GM12878 (cell line): ENCODE results near the gene USH2A. TPM values are rescaled to one million over a fixed set of nuclear protein-coding genes. Genes with fewer than 3 reads are reported as not detected.

Experiments
- ATAC-seq: fragments of 200-7000 bp; cut with Tn5 transposase; 3 replicates; pipeline ENCODE4 v1.9.1; 2020; ENCODE audit warnings: mild to moderate bottlenecking, moderate library complexity
- BruUV-seq: library from RNA; stranded (reverse); fragments of 400-500 nt; replicated peaks from 2 replicates; lab custom pipeline; 2021; lab: Mats Ljungman, UMichigan
- CTCF ChIA-PET: fragments of 300-600 bp; sonication (Branson Sonifier 250); formaldehyde crosslinking; extraction: SDS; loops from one replicate; lab custom pipeline; 2021; ENCODE audit warnings: inconsistent platforms; lab: Yijun Ruan, JAX
- POLR2A ChIA-PET: fragments of 350-600 bp; formaldehyde crosslinking; extraction: SDS; loops from one replicate; lab custom pipeline; 2021; ENCODE audit warnings: inconsistent platforms; lab: Charles Lee
- RAD21 ChIA-PET: fragments of 300-600 bp; sonication (Branson Sonifier 250); formaldehyde crosslinking; loops from one replicate; lab custom pipeline; 2023; ENCODE audit warnings: antibody characterized with exemption; ENCODE audit not compliant: unreplicated experiment; lab: Charles Lee
- SMC1A ChIA-PET: fragments of 300-600 bp; sonication (Branson Sonifier 250); formaldehyde crosslinking; loops from one replicate; lab custom pipeline; 2023; ENCODE audit not compliant: unreplicated experiment, uncharacterized antibody; lab: Charles Lee
- DNase-seq: peaks from one replicate; pipeline ENCODE4 v3.0.0-alpha.2; 2011; ENCODE audit warnings: low read depth, low spot score
- FAIRE-seq: peaks from 3 replicates; lab custom pipeline; 2011; peaks lifted over from hg19 to GRCh38; lab: Jason Lieb, UNC
- H2AFZ ChIP-seq: 2 replicates; pipeline ENCODE4 v1.6.0; 2011; ENCODE audit warnings: low read depth, low read length, control low read depth; ENCODE audit not compliant: control insufficient read depth
- H3K27ac ChIP-seq: 2 replicates; pipeline ENCODE4 v1.5.1; 2011; ENCODE audit warnings: control low read depth; ENCODE audit not compliant: control insufficient read depth, insufficient read depth
- H3K27me3 ChIP-seq, 2 experiments: replicated peaks in 1 of 2; 2 replicates each; pipeline versions ENCODE4 v1.6.0 to v1.6.1; 2011; ENCODE audit warnings: low read length in 1 of 2; ENCODE audit not compliant: control insufficient read depth in 2 of 2, insufficient read depth in 2 of 2
- H3K36me3 ChIP-seq, 2 experiments: 2 replicates each; pipeline ENCODE4 v1.5.1; 2011; ENCODE audit warnings: low read length in 1 of 2; ENCODE audit not compliant: control insufficient read depth in 2 of 2, insufficient read depth in 2 of 2
- H3K4me1 ChIP-seq: 2 replicates; pipeline ENCODE4 v1.6.1; 2011; ENCODE audit warnings: mild to moderate bottlenecking, low read length, moderate library complexity, mixed read lengths; ENCODE audit not compliant: control insufficient read depth, insufficient read depth
- H3K4me2 ChIP-seq: 2 replicates; pipeline ENCODE4 v1.6.0; 2011; ENCODE audit warnings: control low read depth; ENCODE audit not compliant: control insufficient read depth, insufficient read depth
- H3K4me3 ChIP-seq: fragments of 200-600 bp; sonication (generic); 2 replicates; pipeline ENCODE4 v1.5.1; 2016
- H3K79me2 ChIP-seq: 2 replicates; pipeline ENCODE4 v1.6.0; 2011; ENCODE audit warnings: low read length; ENCODE audit not compliant: control insufficient read depth, insufficient read depth
- H3K9ac ChIP-seq: 2 replicates; pipeline ENCODE4 v1.8.0; 2011; ENCODE audit warnings: low read length, control low read depth, mixed read lengths; ENCODE audit not compliant: control insufficient read depth, insufficient read depth
- H3K9me3 ChIP-seq: replicated peaks from 3 replicates; pipeline ENCODE4 v1.5.1; 2011; ENCODE audit warnings: mild to moderate bottlenecking, low read length; ENCODE audit not compliant: control insufficient read depth, insufficient read depth
- H4K20me1 ChIP-seq: 2 replicates; pipeline ENCODE4 v1.6.0; 2011; ENCODE audit not compliant: control insufficient read depth, insufficient read depth
- EGR1 ChIP-seq, 2 experiments: IDR thresholded peaks; 1 replicate in 1 of 2; 2 replicates in 1 of 2; pipeline ENCODE4 v1.6.1; 2011 to 2012; ENCODE audit warnings: low read depth in 2 of 2, low read length in 2 of 2, borderline replicate concordance in 1 of 2, mild to moderate bottlenecking in 1 of 2, moderate library complexity in 1 of 2
- KDM1A ChIP-seq: fragments of 200-600 bp; sonication (generic); IDR thresholded peaks from 2 replicates; pipeline ENCODE4 v1.6.1; 2016; ENCODE audit warnings: borderline replicate concordance
- NRF1 ChIP-seq: conservative IDR thresholded peaks from 2 replicates; pipeline ENCODE4 v1.6.1; 2011; ENCODE audit warnings: mild to moderate bottlenecking, low read depth, low read length, improper control_type of control experiment
- RAD51 ChIP-seq: fragments of 450-650 bp; IDR thresholded peaks from 2 replicates; pipeline ENCODE4 v1.6.1; 2016; ENCODE audit warnings: moderate library complexity, mild to moderate bottlenecking, inconsistent platforms
- RCOR1 ChIP-seq: conservative IDR thresholded peaks from 2 replicates; pipeline ENCODE4 v1.6.1; 2012; ENCODE audit warnings: low read depth, low read length, improper control_type of control experiment
- SREBF1 ChIP-seq: IDR thresholded peaks from 2 replicates; pipeline ENCODE4 v1.6.1; 2012; ENCODE audit warnings: mild to moderate bottlenecking, low read length
- SRF ChIP-seq, 2 experiments: IDR thresholded peaks; 2 replicates each; pipeline ENCODE4 v1.6.1; 2011; ENCODE audit warnings: low read depth in 2 of 2, low read length in 2 of 2, mild to moderate bottlenecking in 1 of 2, moderate library complexity in 1 of 2
- STAT1 ChIP-seq: fragments of 450-650 bp; conservative IDR thresholded peaks from 2 replicates; pipeline ENCODE4 v1.6.1; 2014; ENCODE audit warnings: antibody characterized with exemption, mild to moderate bottlenecking
- TCF3 ChIP-seq: IDR thresholded peaks from 2 replicates; pipeline ENCODE4 v1.6.1; 2012; ENCODE audit warnings: low read depth, mild to moderate bottlenecking, low read length, borderline replicate concordance; ENCODE audit not compliant: insufficient read depth
- TCF7 ChIP-seq: IDR thresholded peaks from 2 replicates; pipeline ENCODE4 v1.6.1; 2014; ENCODE audit warnings: antibody characterized with exemption, borderline replicate concordance
- WGBS: methylation state at CpG from one replicate; pipeline ENCODE4 v1.1.6; 2016; ENCODE audit warnings: low lambda C conversion rate; ENCODE audit not compliant: insufficient replicate concordance, insufficient coverage; ENCODE audit errors: missing lambda C conversion rate; 5-methylcytosine and 5-hydroxymethylcytosine counted together
- in situ Hi-C: fragments of 300-500 bp; cut with MboI; formaldehyde crosslinking; loops from 9 replicates; pipeline ENCODE4 v1.14.3; 2018; ENCODE audit warnings: mixed read lengths
- intact Hi-C: fragments of 100-400 bp; cut with micrococcal nuclease; formaldehyde crosslinking; loops from one replicate; pipeline ENCODE4 v1.14.2; 2022; ENCODE audit not compliant: unreplicated experiment
- polyA plus RNA-seq, 11 experiments: library from polyadenylated mRNA; depleted of rRNA in 4 of 11; unstranded in 6 of 11; stranded (reverse) in 5 of 11; fragments of >200 nt; fragmentation: Nextera tagmentation in 4 of 11; fragmentation: Illumina TruSeq in 1 of 11; extraction: Ambion mirVana in 4 of 11; extraction: Trizol in 1 of 11; gene quantifications; 1 replicate in 1 of 11; 2 replicates in 10 of 11; pipeline versions ENCODE4 v1.2.1 to v1.2.3, GENCODE V29; 2011 to 2016; ENCODE audit warnings: inconsistent platforms in 2 of 11, missing spikeins in 2 of 11, low read depth in 1 of 11
- total RNA-seq, 4 experiments: library from RNA; depleted of rRNA in 3 of 4; stranded (reverse); fragments of >200 nt in 3 of 4; fragmentation: Illumina TruSeq in 1 of 4; extraction: Trizol in 1 of 4; gene quantifications; 2 replicates each; pipeline versions ENCODE4 v1.2.1 to v1.2.3, GENCODE V29; 2013 to 2021
- TF ChIP-seq, protein P1 (sequence below): IDR thresholded peaks from 2 replicates; pipeline ENCODE4 v1.6.1; 2012; ENCODE audit warnings: mild to moderate bottlenecking, low read depth, low read length

The USH2A gene
- total and polyA plus RNA-seq, 10 of the 15 experiments (the other 5 are each of a cell fraction or from before 2014, with no cell fraction given): under 0.01 to 0.20 (median 0.01) TPM; not detected in 2

DNA sequence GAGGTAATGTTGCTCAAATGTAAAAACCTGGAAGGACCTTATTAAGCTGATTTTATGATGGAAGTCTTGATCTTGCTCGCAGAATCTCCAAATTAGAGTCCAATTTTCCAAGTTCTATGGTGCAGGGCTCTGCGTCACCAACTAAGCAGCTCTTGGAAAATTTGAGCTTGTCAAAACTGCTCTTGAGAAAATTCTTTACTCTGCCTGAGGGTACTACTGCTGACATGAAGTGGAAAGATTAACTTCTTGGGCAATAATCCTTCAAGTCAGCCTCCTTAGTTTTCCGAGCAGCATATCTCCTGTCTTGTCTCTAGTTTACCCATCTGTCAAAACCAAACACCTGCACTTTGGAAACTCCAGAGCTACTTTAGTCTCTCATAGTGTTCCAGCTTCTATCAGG lies 562.4 kb downstream of the USH2A start:
- Histone ChIP-seq H3K4me1 (no peaks in the 10 kb centered on the region), H3K4me2 (no peak overlapping the region), H3K79me2 (no peaks in the 10 kb centered on the region), H3K9me3 (no peaks in the 10 kb centered on the region), H4K20me1 (no peaks in the 10 kb centered on the region), H2AFZ (no peak overlapping the region), H3K4me3 (no peak overlapping the region), H3K9ac (no peak overlapping the region), H3K36me3 (no peaks in the 10 kb centered on the region), H3K27me3 (no peaks in the 10 kb centered on the region), H3K27ac (no peak overlapping the region)
- FAIRE-seq (no peak), DNase-seq (no peak), ATAC-seq (no peak)
- intact Hi-C loops (no loop called here), in situ Hi-C loops (no loop called here)
- ChIA-PET CTCF (interaction anchor here (0.6 to 1.0 kb wide), 3 partner anchors 109 to 361 kb away, joined by 3 to 4 read pairs (median 3); no protein-coding TSS in a partner anchor), SMC1A (interaction anchor here (1.2 kb wide), 1 partner anchor 86 kb away, joined by 3 read pairs; no protein-coding TSS in a partner anchor), RAD21 (no interaction called here), POLR2A (no interaction called here)
- TF ChIP-seq SREBF1: no peak
- no peak for TF ChIP-seq TCF7
- TF ChIP-seq KDM1A: no peak
- TF ChIP-seq, protein P1, sequence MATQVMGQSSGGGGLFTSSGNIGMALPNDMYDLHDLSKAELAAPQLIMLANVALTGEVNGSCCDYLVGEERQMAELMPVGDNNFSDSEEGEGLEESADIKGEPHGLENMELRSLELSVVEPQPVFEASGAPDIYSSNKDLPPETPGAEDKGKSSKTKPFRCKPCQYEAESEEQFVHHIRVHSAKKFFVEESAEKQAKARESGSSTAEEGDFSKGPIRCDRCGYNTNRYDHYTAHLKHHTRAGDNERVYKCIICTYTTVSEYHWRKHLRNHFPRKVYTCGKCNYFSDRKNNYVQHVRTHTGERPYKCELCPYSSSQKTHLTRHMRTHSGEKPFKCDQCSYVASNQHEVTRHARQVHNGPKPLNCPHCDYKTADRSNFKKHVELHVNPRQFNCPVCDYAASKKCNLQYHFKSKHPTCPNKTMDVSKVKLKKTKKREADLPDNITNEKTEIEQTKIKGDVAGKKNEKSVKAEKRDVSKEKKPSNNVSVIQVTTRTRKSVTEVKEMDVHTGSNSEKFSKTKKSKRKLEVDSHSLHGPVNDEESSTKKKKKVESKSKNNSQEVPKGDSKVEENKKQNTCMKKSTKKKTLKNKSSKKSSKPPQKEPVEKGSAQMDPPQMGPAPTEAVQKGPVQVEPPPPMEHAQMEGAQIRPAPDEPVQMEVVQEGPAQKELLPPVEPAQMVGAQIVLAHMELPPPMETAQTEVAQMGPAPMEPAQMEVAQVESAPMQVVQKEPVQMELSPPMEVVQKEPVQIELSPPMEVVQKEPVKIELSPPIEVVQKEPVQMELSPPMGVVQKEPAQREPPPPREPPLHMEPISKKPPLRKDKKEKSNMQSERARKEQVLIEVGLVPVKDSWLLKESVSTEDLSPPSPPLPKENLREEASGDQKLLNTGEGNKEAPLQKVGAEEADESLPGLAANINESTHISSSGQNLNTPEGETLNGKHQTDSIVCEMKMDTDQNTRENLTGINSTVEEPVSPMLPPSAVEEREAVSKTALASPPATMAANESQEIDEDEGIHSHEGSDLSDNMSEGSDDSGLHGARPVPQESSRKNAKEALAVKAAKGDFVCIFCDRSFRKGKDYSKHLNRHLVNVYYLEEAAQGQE: no peak
- 56% methylated on average over 3 of the region's 3 CpGs for WGBS
- BruUV-seq: no TSS peak

DNA sequence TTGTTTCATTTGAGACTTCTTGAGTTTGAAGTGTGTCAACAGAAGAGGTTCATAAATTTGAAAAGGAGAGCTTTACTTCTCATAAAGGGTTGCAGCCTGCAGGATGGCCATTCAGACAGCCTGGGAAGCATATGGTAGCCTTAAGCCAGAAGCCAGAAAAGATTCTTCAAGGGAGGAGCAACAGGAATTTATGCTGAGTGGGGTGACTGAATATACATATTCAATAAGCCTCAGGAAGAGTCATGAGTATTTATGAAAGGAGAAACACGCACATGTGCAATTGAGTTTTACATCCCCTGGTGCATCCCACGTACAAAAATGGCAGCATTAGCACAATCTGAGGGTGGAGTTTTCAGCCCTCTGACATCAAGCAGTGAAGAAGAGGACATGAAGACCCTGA lies 565.9 kb downstream of the USH2A start:
- H3K9ac ChIP-seq: no peak overlapping the region
- H3K9me3 ChIP-seq: no peaks in the 10 kb centered on the region; the same call in 2 of the 3 replicates
- no peaks in the 10 kb centered on the region for H3K27me3 ChIP-seq
- no peaks in the 10 kb centered on the region for H3K4me1 ChIP-seq
- H4K20me1 ChIP-seq: no peaks in the 10 kb centered on the region
- TF ChIP-seq NRF1: no peak
- no peak for TF ChIP-seq STAT1
- TF ChIP-seq TCF3: no peak
- TF ChIP-seq RAD51: no peak
- no peak for TF ChIP-seq RCOR1
- no peak for TF ChIP-seq EGR1 (IDR thresholded peaks at IDR 0.05; ENCODE audit: borderline replicate concordance in 1 of 2, low read depth in 2 of 2, low read length in 2 of 2)
- no peak for TF ChIP-seq SRF (IDR thresholded peaks at IDR 0.05; ENCODE audit: low read depth in 2 of 2, low read length in 2 of 2)
- SMC1A ChIA-PET: no interaction called here
- H3K36me3 ChIP-seq: no peaks in the 10 kb centered on the region
- DNase-seq (no peak), ATAC-seq (no peak), FAIRE-seq (no peak)
- H3K4me2 ChIP-seq: no peak overlapping the region
- no peak overlapping the region for H3K4me3 ChIP-seq
- WGBS: 23% methylated on average over 2 of the region's 2 CpGs
- POLR2A ChIA-PET: no interaction called here
- no peak overlapping the region for H3K27ac ChIP-seq
- no TSS peak for BruUV-seq
- intact Hi-C loops (no loop called here), in situ Hi-C loops (no loop called here)
- RAD21 ChIA-PET: no interaction called here
- H2AFZ ChIP-seq: no peak overlapping the region
- CTCF ChIA-PET: no interaction called here
- no peaks in the 10 kb centered on the region for H3K79me2 ChIP-seq
